ENCODE data around the gene ITSN2. TPM values are rescaled to one million over a fixed set of nuclear protein-coding genes. Genes with fewer than 3 reads are reported as not detected.
"Not testable (repeated sequence)": the region's sequence is repeated elsewhere in the genome, so short reads cannot be mapped to it uniquely, and the experiment has no call there.

Gene ITSN2
- total RNA-seq, 4 donors from 2014 or later: 58.1 to 68.4 (median 65.8) TPM

DNA sequence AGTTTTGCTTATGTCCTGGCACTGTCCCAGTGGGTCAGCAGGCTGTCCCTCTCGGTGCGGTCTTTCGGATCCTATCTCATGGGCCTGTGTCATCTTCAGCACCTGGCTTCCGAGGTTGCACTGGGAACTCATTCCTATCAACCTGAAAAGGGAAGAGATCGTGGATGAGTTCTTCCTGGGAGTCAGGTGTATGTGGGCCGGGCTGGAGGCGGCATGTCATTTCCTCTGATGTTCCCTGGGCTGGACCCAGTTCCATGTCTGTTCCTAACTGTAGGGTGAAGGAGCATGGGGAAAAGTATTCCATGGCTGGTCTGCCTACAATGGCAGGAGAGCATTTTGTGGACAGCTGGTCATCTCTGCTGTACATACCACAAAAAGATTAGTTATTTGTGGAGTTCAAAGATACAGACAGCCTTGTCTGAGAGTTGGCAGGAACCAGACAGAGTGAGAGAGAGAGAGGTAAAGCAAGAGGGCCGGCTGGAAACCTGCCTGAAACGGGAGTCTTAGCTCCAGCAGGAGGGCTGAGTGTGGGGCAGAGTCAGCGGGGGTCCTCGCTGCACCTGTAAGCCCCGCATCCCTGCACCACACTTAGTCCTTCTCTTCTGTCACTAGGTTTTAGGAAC is 160.3 kb downstream of the ITSN2 start:
- H3K4me3 ChIP-seq (ENCODE audit: low read depth, poor library complexity, severe bottlenecking): no peak overlapping the region
- no peak for TF ChIP-seq POLR2A (IDR thresholded peaks at IDR 0.05)
- TF ChIP-seq, protein P1, sequence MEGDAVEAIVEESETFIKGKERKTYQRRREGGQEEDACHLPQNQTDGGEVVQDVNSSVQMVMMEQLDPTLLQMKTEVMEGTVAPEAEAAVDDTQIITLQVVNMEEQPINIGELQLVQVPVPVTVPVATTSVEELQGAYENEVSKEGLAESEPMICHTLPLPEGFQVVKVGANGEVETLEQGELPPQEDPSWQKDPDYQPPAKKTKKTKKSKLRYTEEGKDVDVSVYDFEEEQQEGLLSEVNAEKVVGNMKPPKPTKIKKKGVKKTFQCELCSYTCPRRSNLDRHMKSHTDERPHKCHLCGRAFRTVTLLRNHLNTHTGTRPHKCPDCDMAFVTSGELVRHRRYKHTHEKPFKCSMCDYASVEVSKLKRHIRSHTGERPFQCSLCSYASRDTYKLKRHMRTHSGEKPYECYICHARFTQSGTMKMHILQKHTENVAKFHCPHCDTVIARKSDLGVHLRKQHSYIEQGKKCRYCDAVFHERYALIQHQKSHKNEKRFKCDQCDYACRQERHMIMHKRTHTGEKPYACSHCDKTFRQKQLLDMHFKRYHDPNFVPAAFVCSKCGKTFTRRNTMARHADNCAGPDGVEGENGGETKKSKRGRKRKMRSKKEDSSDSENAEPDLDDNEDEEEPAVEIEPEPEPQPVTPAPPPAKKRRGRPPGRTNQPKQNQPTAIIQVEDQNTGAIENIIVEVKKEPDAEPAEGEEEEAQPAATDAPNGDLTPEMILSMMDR (IDR thresholded peaks at IDR 0.05): no peak
- intact Hi-C loops (cut with DNase I; ENCODE audit: low total_unique reads): no loop called here
- no peak for DNase-seq (ENCODE audit: low spot score in 2 of 2)
- WGBS, 2 donors: 83 to 86% methylated on average over 12 of the region's 12 CpGs

DNA sequence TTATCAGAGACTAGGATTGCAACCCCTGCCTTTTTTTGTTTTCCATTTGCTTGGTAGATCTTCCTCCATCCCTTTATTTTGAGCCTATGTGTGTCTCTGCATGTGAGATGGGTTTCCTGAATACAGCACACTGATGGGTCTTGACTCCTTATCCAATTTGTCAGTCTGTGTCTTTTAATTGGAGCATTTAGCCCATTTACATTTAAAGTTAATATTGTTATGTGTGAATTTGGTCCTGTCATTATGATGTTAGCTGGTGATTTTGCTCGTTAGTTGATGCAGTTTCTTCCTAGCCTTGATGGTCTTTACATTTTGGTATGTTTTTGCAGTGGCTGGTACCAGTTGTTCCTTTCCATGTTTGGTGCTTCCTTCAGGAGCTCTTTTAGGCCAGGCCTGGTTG is 163.1 kb downstream of the ITSN2 start:
- DNase-seq (ENCODE audit: low spot score in 2 of 2); H3K4me3 ChIP-seq (ENCODE audit: low read depth, poor library complexity, severe bottlenecking); intact Hi-C loops (cut with DNase I; ENCODE audit: low total_unique reads): not testable (repeated sequence)
- WGBS, 2 donors: 77 to 96% methylated on average over 1 of the region's 1 CpG

DNA sequence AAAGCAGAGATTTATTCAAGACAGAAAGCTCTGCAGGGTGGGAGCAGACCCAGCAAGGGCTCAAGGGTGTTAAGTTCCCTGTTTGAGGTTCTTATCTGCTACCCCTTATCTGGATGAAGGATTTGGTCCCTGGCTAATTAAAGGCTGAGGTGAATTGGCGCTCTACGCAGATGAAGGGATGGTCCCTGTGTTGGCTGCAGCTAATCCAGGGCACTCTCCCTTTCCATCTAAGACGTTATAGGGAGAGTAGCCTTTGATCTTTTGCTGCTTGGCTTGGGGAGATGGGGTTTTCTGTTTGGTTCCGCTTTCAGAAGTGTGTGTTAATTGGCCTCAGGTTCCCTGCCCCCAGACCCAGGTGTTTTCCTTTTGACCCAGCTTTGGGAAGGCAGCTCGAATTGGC is 168.5 kb downstream of the ITSN2 start:
- TF ChIP-seq, protein P1 (IDR thresholded peaks at IDR 0.05): no peak
- no peak for TF ChIP-seq POLR2A (IDR thresholded peaks at IDR 0.05)
- intact Hi-C loops (cut with DNase I; ENCODE audit: low total_unique reads): no loop called here
- no peak for DNase-seq (ENCODE audit: low spot score in 2 of 2)
- 58 to 66% methylated on average over 5 of the region's 5 CpGs for WGBS, 2 donors
- H3K4me3 ChIP-seq (ENCODE audit: low read depth, poor library complexity, severe bottlenecking): no peak overlapping the region

DNA sequence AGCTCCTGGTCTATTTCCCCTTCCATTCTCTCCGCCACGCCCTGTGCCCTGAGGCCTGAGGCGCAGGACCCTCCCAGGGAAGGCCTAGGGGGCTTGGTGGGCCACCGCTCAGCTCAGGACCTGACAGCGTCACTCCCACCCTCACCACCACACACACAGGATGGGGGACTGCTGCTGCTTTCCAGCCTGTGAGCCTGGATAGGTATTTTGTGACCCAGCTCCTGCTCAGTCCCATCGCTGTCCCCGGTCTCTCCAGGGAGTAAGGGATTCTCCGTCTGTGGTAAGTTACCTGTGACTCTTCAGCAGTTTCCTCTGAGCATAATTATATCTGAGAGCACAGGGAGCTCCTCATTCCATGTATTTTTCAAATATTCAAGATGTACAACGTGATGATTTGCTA is 169.2 kb downstream of the ITSN2 start:
- TF ChIP-seq, protein P1 (IDR thresholded peaks at IDR 0.05): no peak
- no peak for TF ChIP-seq POLR2A (IDR thresholded peaks at IDR 0.05)
- no peak overlapping the region for H3K4me3 ChIP-seq (ENCODE audit: low read depth, poor library complexity, severe bottlenecking)
- 89 to 90% methylated on average over 9 of the region's 9 CpGs for WGBS, 2 donors
- DNase-seq (ENCODE audit: low spot score in 2 of 2): no peak
- intact Hi-C loops (cut with DNase I; ENCODE audit: low total_unique reads): no loop called here

DNA sequence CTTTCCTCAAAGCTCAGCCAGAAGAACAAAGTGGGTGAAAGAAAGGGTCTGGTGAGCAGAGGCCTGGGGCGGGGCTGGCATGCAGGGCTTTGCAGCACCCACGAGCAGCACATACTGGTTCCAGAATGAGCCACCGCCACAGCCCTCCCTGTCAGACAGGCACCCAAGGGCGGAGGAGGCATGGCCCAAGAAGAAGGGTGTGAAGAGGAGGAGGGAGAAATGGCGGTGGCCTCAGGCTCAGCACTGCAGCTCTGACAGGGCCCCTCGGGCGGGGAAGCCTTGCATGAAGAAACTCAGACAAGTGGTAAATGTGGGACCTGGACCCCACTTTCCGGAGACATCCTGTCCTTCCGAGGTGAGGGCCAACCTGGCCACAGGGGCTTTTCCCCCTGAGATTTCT is 169.8 kb downstream of the ITSN2 start:
- no peak for TF ChIP-seq POLR2A (IDR thresholded peaks at IDR 0.05)
- TF ChIP-seq, protein P1 (IDR thresholded peaks at IDR 0.05): no peak
- DNase-seq (ENCODE audit: low spot score in 2 of 2): no peak
- H3K4me3 ChIP-seq (ENCODE audit: low read depth, poor library complexity, severe bottlenecking): no peak overlapping the region
- 76 to 84% methylated on average over 9 of the region's 9 CpGs for WGBS, 2 donors
- intact Hi-C loops (cut with DNase I; ENCODE audit: low total_unique reads): no loop called here

DNA sequence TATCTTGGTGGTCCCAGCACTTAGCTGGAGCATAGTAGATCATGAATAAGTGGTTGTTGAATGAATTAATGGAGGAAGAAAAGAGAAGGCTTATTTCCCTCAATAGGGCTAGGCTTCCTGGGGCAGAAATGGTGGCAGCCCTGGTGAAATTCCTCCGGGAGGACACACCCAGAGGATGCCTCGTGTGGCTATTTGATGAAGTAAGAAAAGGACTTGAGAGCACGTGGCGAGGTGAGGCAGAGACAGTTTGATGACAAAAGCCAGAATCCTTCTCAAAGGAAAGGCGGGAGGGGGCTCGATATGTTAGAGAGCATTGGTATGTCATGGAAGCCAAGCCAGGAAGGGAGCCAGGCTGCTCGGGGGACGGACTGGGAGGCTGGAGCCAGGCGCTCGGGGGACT is 170.8 kb downstream of the ITSN2 start:
- TF ChIP-seq, protein P1 (IDR thresholded peaks at IDR 0.05): no peak
- DNase-seq (ENCODE audit: low spot score in 2 of 2): no peak
- intact Hi-C loops (cut with DNase I; ENCODE audit: low total_unique reads): no loop called here
- H3K4me3 ChIP-seq (ENCODE audit: low read depth, poor library complexity, severe bottlenecking): no peak overlapping the region
- WGBS, 2 donors: 83 to 85% methylated on average over 10 of the region's 10 CpGs

All from lower leg skin (tissue), 4 donors.